ENCODE data around the gene PRRC2C.
"Not testable (repeated sequence)": the region's sequence is repeated elsewhere in the genome, so short reads cannot be mapped to it uniquely, and the experiment has no call there.

The PRRC2C gene

GRCh38 chr1:171588230-171588629, 102.9 kb downstream of the PRRC2C start:
- no peak for DNase-seq

GRCh38 chr1:171590022-171590421, 104.7 kb downstream of the PRRC2C start:
- peak; percentile 35 for DNase-seq

GRCh38 chr1:171595324-171595723, 110.0 kb downstream of the PRRC2C start:
- DNase-seq, result peak; percentile 5

GRCh38 chr1:171596119-171596518, 110.8 kb downstream of the PRRC2C start:
- DNase-seq, result no peak

- no peak for DNase-seq
These were observed 111.4 kb downstream of the PRRC2C start for GRCh38 chr1:171596705-171597104.

- no peak for DNase-seq
These were observed 111.9 kb downstream of the PRRC2C start for GRCh38 chr1:171597203-171597602.

GRCh38 chr1:171600310-171600709, 115.0 kb downstream of the PRRC2C start:
- not testable (repeated sequence) for DNase-seq

- no peak for DNase-seq
These were observed 115.5 kb downstream of the PRRC2C start for GRCh38 chr1:171600862-171601261.

- not testable (repeated sequence) for DNase-seq
These were observed 117.7 kb downstream of the PRRC2C start for GRCh38 chr1:171603042-171603441.

GRCh38 chr1:171606402-171606941, 121.1 kb downstream of the PRRC2C start:
- DNase-seq, result no peak

GRCh38 chr1:171610385-171610784, 125.1 kb downstream of the PRRC2C start:
- DNase-seq, result no peak

GRCh38 chr1:171611306-171611705, 126.0 kb downstream of the PRRC2C start:
- no peak for DNase-seq

GRCh38 chr1:171613282-171613681, 128.0 kb downstream of the PRRC2C start:
- no peak for DNase-seq

- DNase-seq, result not testable (repeated sequence)
These were observed 130.0 kb downstream of the PRRC2C start for GRCh38 chr1:171615122-171615906.

GRCh38 chr1:171616586-171616985, 131.3 kb downstream of the PRRC2C start:
- DNase-seq, result no peak

- DNase-seq, result no peak
These were observed 136.8 kb downstream of the PRRC2C start, which contains the start of gene MYOCOS for GRCh38 chr1:171622152-171622462. TSS of gene MYOCOS (plus strand) at chr1:171622243. CDS start at chr1:171623884, 1,641 bp downstream.

GRCh38 chr1:171623651-171624331, 138.5 kb downstream of the PRRC2C start:
- no peak for DNase-seq

GRCh38 chr1:171625225-171625624, 139.9 kb downstream of the PRRC2C start:
- no peak for DNase-seq

GRCh38 chr1:171627020-171627419, 141.7 kb downstream of the PRRC2C start:
- no peak for DNase-seq

GRCh38 chr1:171628225-171628624, 142.9 kb downstream of the PRRC2C start:
- DNase-seq, result no peak

GRCh38 chr1:171635661-171636060, 150.3 kb downstream of the PRRC2C start:
- DNase-seq, result no peak

- no peak for DNase-seq
These were observed 150.8 kb downstream of the PRRC2C start for GRCh38 chr1:171636141-171636540.

GRCh38 chr1:171637928-171638576, 152.7 kb downstream of the PRRC2C start:
- no peak for DNase-seq

- DNase-seq, result no peak
These were observed 154.9 kb downstream of the PRRC2C start for GRCh38 chr1:171640225-171640624.
